Astrocyte (in vitro differentiated cells and primary cell): ENCODE measurements around the gene CLIP2. TPM values are rescaled to one million over a fixed set of nuclear protein-coding genes. Genes with fewer than 3 reads are reported as not detected.
"Not testable (repeated sequence)": the region's sequence is repeated elsewhere in the genome, so short reads cannot be mapped to it uniquely, and the experiment has no call there.

Experiments
- DNase-seq: peaks from one replicate; pipeline ENCODE4 v3.0.0-alpha.2; 2010; ENCODE audit warnings: low read depth
- FAIRE-seq: peaks from 2 replicates; lab custom pipeline; 2011; peaks lifted over from hg19 to GRCh38; lab: Jason Lieb, UNC
- H2AFZ ChIP-seq: 2 replicates; pipeline ENCODE4 v1.6.0; 2012; ENCODE audit warnings: low read depth, low read length, inconsistent platforms
- H3K27ac ChIP-seq: 2 replicates; pipeline ENCODE4 v1.5.1; 2011; ENCODE audit warnings: low read depth, low read length, inconsistent platforms
- H3K27me3 ChIP-seq: 2 replicates; pipeline ENCODE4 v1.6.0; 2011; ENCODE audit warnings: low read length, inconsistent platforms; ENCODE audit not compliant: insufficient read depth
- H3K36me3 ChIP-seq: 2 replicates; pipeline ENCODE4 v1.5.1; 2011; ENCODE audit warnings: low read length, inconsistent platforms; ENCODE audit not compliant: insufficient read depth
- H3K4me1 ChIP-seq: 2 replicates; pipeline ENCODE4 v1.5.1; 2011; ENCODE audit warnings: low read length, inconsistent platforms; ENCODE audit not compliant: insufficient read depth
- H3K4me2 ChIP-seq: 2 replicates; pipeline ENCODE4 v1.6.0; 2012; ENCODE audit warnings: low read length, inconsistent platforms
- H3K4me3 ChIP-seq: 2 replicates; pipeline ENCODE4 v1.5.1; 2011; ENCODE audit warnings: low read depth, mild to moderate bottlenecking, low read length, inconsistent platforms; ENCODE audit not compliant: insufficient read depth
- H3K79me2 ChIP-seq: 2 replicates; pipeline ENCODE4 v1.6.0; 2012; ENCODE audit warnings: mild to moderate bottlenecking, low read length, inconsistent platforms; ENCODE audit not compliant: insufficient read depth
- H3K9ac ChIP-seq: 2 replicates; pipeline ENCODE4 v1.6.0; 2012; ENCODE audit warnings: mild to moderate bottlenecking, low read length, inconsistent platforms
- H3K9me3 ChIP-seq: 2 replicates; pipeline ENCODE4 v1.5.1; 2012; ENCODE audit warnings: low read depth, mild to moderate bottlenecking, low read length, inconsistent platforms; ENCODE audit not compliant: insufficient read depth
- H4K20me1 ChIP-seq: 2 replicates; pipeline ENCODE4 v1.6.0; 2012; ENCODE audit warnings: low read length, inconsistent platforms; ENCODE audit not compliant: insufficient read depth
- H3K27ac Mint-ChIP-seq: one replicate; pipeline ENCODE4 v1.8.0; 2021; ENCODE audit warnings: mild to moderate bottlenecking, mixed read lengths; ENCODE audit not compliant: unreplicated experiment
- H3K27me3 Mint-ChIP-seq: one replicate; pipeline ENCODE4 v1.8.0; 2021; ENCODE audit warnings: low read depth, mixed read lengths; ENCODE audit not compliant: unreplicated experiment
- H3K36me3 Mint-ChIP-seq: one replicate; pipeline ENCODE4 v1.8.0; 2021; ENCODE audit warnings: low read depth, mixed read lengths; ENCODE audit not compliant: unreplicated experiment
- H3K4me1 Mint-ChIP-seq: one replicate; pipeline ENCODE4 v1.8.0; 2021; ENCODE audit warnings: low read depth, mixed read lengths; ENCODE audit not compliant: unreplicated experiment
- H3K4me3 Mint-ChIP-seq: one replicate; pipeline ENCODE4 v1.8.0; 2021; ENCODE audit warnings: mild to moderate bottlenecking, moderate library complexity, mixed read lengths; ENCODE audit not compliant: unreplicated experiment
- H3K9me3 Mint-ChIP-seq: one replicate; pipeline ENCODE4 v1.8.0; 2021; ENCODE audit warnings: mild to moderate bottlenecking, mixed read lengths; ENCODE audit not compliant: unreplicated experiment
- EZH2 ChIP-seq: IDR thresholded peaks from 2 replicates; pipeline ENCODE4 v1.6.1; 2012; ENCODE audit warnings: mild to moderate bottlenecking, low read length, inconsistent platforms; ENCODE audit not compliant: insufficient read depth
- total RNA-seq: library from RNA; stranded (reverse); gene quantifications from 2 replicates; pipeline ENCODE4 v1.2.1, GENCODE V29; 2021
- TF ChIP-seq, protein P1 (sequence below): IDR thresholded peaks from 2 replicates; pipeline ENCODE4 v1.5.1; 2011; ENCODE audit warnings: low read depth, mild to moderate bottlenecking, inconsistent platforms, low read length, moderate library complexity; ENCODE audit not compliant: insufficient read depth

The CLIP2 gene
- total RNA-seq, 1 donor from 2014 or later, result 31.4 TPM

DNA sequence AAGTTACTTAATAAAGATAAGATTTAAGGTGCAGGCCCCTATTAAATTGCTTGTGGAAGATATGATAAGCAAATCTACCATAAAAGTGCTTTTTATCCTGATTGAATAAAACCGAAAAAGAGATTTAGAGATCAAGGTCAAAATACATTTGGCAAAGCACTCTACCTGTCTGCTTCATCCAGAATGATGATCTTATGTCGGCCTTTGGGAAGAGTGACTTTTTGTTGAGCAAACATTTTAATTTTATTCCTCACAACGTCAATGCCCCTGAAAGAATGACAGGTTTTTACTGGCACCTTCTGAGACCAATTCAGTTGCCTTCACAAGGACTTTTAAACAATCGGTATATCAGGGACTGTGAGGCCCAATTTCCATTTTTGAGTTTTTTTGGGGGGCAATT, 42.7 kb upstream of the CLIP2 start:
- peaks cover 4% of the 10 kb centered on the region for H4K20me1 ChIP-seq
- H3K27ac Mint-ChIP-seq, result no peak overlapping the region
- H3K4me2 ChIP-seq, result no peak overlapping the region
- no peaks in the 10 kb centered on the region for H3K27me3 Mint-ChIP-seq
- H3K9me3 ChIP-seq, result no peaks in the 10 kb centered on the region
- FAIRE-seq, result no peak
- H3K4me1 ChIP-seq, result no peaks in the 10 kb centered on the region
- H3K27me3 ChIP-seq, result no peaks in the 10 kb centered on the region
- H3K9ac ChIP-seq, result no peak overlapping the region
- peaks cover 8% of the 10 kb centered on the region for H3K36me3 Mint-ChIP-seq
- no peak overlapping the region for H3K4me3 Mint-ChIP-seq
- TF ChIP-seq EZH2, result no peak
- TF ChIP-seq, protein P1, sequence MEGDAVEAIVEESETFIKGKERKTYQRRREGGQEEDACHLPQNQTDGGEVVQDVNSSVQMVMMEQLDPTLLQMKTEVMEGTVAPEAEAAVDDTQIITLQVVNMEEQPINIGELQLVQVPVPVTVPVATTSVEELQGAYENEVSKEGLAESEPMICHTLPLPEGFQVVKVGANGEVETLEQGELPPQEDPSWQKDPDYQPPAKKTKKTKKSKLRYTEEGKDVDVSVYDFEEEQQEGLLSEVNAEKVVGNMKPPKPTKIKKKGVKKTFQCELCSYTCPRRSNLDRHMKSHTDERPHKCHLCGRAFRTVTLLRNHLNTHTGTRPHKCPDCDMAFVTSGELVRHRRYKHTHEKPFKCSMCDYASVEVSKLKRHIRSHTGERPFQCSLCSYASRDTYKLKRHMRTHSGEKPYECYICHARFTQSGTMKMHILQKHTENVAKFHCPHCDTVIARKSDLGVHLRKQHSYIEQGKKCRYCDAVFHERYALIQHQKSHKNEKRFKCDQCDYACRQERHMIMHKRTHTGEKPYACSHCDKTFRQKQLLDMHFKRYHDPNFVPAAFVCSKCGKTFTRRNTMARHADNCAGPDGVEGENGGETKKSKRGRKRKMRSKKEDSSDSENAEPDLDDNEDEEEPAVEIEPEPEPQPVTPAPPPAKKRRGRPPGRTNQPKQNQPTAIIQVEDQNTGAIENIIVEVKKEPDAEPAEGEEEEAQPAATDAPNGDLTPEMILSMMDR, result no peak
- H3K36me3 ChIP-seq, result peaks cover 21% of the 10 kb centered on the region
- no peak overlapping the region for H3K4me3 ChIP-seq
- H3K9me3 Mint-ChIP-seq, result no peaks in the 10 kb centered on the region
- DNase-seq, result no peak
- no peak overlapping the region for H2AFZ ChIP-seq
- H3K79me2 ChIP-seq, result no peaks in the 10 kb centered on the region
- H3K27ac ChIP-seq, result no peak overlapping the region
- no peaks in the 10 kb centered on the region for H3K4me1 Mint-ChIP-seq

DNA sequence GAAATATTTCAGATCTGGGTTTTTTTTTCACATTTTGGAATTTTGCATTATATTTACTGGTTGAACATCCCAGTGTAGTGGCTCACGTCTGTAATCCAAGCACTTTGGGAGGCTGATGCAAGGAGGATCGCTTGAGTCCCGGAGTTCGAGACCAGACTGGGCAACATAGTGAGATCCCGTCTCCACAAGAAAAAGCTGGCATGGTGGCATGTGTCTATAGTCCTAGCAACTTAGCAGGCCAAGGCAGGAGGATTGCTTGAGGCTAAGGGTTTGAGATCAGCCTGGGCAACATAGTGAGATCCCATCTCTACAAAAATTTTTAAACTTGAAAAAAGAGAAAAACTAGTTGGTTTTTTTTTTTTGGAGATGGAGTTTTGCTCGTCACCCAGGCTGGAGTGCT, 41.1 kb upstream of the CLIP2 start:
- Histone ChIP-seq H3K27ac (no peak overlapping the region), H2AFZ (no peak overlapping the region), H3K4me2 (no peak overlapping the region), H3K4me3 (no peak overlapping the region), H4K20me1 (peaks cover 1% of the 10 kb centered on the region), H3K4me1 (peaks cover 4% of the 10 kb centered on the region), H3K79me2 (peaks cover 10% of the 10 kb centered on the region), H3K36me3 (peaks cover 16% of the 10 kb centered on the region), H3K9me3 (no peaks in the 10 kb centered on the region), H3K27me3 (no peaks in the 10 kb centered on the region), H3K9ac (no peak overlapping the region)
- DNase-seq (no peak), FAIRE-seq (no peak)
- Mint-ChIP-seq H3K27me3 (no peaks in the 10 kb centered on the region), H3K36me3 (peaks cover 8% of the 10 kb centered on the region), H3K9me3 (no peaks in the 10 kb centered on the region), H3K4me3 (no peak overlapping the region), H3K27ac (no peak overlapping the region), H3K4me1 (no peaks in the 10 kb centered on the region)
- no peak for TF ChIP-seq EZH2
- TF ChIP-seq, protein P1, result no peak

DNA sequence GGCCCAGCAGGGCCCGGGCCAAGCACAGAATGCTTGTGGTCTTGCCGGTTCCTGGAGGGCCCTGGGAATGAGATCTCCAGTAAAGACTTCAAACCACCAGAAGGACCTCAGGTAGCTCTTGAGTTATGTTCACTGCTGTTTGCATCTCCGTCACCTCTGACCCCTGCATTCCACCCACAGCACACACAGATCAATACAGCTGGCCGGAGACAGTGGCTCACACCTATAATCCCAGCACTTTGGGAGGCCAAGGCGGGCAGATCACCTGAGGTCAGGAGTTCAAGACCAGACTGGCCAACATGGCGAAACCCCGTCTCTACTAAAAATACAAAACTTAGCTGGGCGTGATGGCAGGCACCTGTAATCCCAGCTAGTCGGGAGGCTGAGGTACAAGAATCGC, 40.1 kb upstream of the CLIP2 start:
- not testable (repeated sequence) for H3K9me3 Mint-ChIP-seq, H3K9me3 ChIP-seq, H3K4me1 ChIP-seq, H3K27me3 ChIP-seq, FAIRE-seq, H2AFZ ChIP-seq, H3K9ac ChIP-seq, H3K4me3 ChIP-seq, H3K4me1 Mint-ChIP-seq, H3K4me2 ChIP-seq, H3K27ac ChIP-seq, H3K27ac Mint-ChIP-seq, H3K36me3 Mint-ChIP-seq, H3K4me3 Mint-ChIP-seq, DNase-seq, H3K27me3 Mint-ChIP-seq, H4K20me1 ChIP-seq
- peaks cover 13% of the 10 kb centered on the region for H3K36me3 ChIP-seq
- H3K79me2 ChIP-seq, result peaks cover 19% of the 10 kb centered on the region
